ENCODE measurements around the gene COA1. TPM values are rescaled to one million over a fixed set of nuclear protein-coding genes. Genes with fewer than 3 reads are reported as not detected.

The COA1 gene
- polyA plus RNA-seq, 3 donors: 25.6 to 57.8 (median 56.2) TPM

DNA sequence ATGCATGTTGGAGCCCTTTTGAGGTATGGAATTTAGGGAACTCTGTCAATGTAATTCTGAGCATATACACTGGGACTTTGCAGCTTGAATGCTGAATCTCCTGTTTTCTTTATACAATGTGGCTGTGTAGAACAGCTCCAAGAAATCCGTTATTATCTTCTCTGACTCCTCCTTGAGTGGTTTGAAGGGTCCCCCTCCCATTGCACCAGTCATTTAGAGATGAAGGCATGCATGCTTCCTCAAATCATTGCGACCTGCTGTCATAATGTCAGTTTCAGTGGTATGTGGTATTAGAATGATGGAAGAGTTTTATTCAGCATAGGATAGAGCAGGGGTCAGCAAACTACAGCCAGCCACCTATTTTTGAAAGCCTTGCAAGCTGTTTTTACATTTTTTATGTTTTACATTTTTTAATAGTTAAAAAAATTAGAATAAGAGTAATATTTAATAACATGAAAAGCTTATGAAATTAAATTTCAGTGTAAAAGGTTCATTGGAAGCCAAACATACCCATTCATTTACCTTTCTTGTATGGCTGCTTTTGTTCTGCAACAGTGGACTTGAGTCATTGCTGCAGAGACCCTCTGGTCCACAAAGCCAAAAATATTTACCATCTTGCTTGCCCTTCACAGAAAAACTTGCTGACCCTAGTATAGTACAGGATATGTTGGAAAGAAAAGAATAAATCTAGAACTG is 138.3 kb downstream of the COA1 start:
- Histone ChIP-seq H3K79me2 (ENCODE audit: insufficient read depth, low read length) (peaks cover 26% of the 10 kb centered on the region), H3K4me1 (ENCODE audit: control insufficient read depth in 1 of 2, insufficient read depth in 2 of 2, low read length in 2 of 2) (no peaks in the 10 kb centered on the region), H3K4me3 (replicated peaks in 1 of 3; ENCODE audit: low read depth in 2 of 3, low read length in 3 of 3) (no peak overlapping the region), H3K9me3 (replicated peaks in 1 of 2; ENCODE audit: control insufficient read depth in 1 of 2, insufficient read depth in 1 of 2, low read length in 2 of 2) (no peaks in the 10 kb centered on the region), H3K9ac (ENCODE audit: insufficient read depth, low read length, poor library complexity, severe bottlenecking) (no peak overlapping the region), H2AFZ (ENCODE audit: insufficient read depth, low read depth, low read length, poor library complexity, severe bottlenecking) (no peak overlapping the region), H3K27me3 (ENCODE audit: control insufficient read depth in 2 of 2, insufficient read depth in 2 of 2, low read length in 2 of 2) (no peaks in the 10 kb centered on the region), H3K4me2 (replicated peaks; ENCODE audit: extremely low read depth, low read length, poor library complexity, severe bottlenecking) (no peak overlapping the region), H3K27ac (ENCODE audit: low read depth in 1 of 2, low read length in 2 of 2) (no peak overlapping the region), H4K20me1 (ENCODE audit: insufficient read depth, low read length) (peaks cover 17% of the 10 kb centered on the region), H3K36me3 (replicated peaks in 1 of 2; ENCODE audit: control insufficient read depth in 1 of 2, insufficient read depth in 2 of 2, low read length in 2 of 2) (peaks cover 0 to 3% of the 10 kb centered on the region in 2 donors)
- Mint-ChIP-seq H3K27me3 (ENCODE audit: low read depth in 3 of 3) (peaks cover 1 to 4% (median 1%) of the 10 kb centered on the region in 3 donors), H3K27ac (peak overlapping the region in 1 of 7 donors; percentile 30), H3K36me3 (peaks cover 3 to 6% of the 10 kb centered on the region in 2 donors), H3K4me1 (peaks cover 15% of the 10 kb centered on the region), H3K9me3 (no peaks in the 10 kb centered on the region), H3K4me3 (no peak overlapping the region)
- DNase-seq: no peak
- 33% methylated on average over 1 of the region's 2 CpGs for WGBS (ENCODE audit: insufficient coverage)
- intact Hi-C loops (cut with micrococcal nuclease): no loop called here
- TF ChIP-seq, protein P1, sequence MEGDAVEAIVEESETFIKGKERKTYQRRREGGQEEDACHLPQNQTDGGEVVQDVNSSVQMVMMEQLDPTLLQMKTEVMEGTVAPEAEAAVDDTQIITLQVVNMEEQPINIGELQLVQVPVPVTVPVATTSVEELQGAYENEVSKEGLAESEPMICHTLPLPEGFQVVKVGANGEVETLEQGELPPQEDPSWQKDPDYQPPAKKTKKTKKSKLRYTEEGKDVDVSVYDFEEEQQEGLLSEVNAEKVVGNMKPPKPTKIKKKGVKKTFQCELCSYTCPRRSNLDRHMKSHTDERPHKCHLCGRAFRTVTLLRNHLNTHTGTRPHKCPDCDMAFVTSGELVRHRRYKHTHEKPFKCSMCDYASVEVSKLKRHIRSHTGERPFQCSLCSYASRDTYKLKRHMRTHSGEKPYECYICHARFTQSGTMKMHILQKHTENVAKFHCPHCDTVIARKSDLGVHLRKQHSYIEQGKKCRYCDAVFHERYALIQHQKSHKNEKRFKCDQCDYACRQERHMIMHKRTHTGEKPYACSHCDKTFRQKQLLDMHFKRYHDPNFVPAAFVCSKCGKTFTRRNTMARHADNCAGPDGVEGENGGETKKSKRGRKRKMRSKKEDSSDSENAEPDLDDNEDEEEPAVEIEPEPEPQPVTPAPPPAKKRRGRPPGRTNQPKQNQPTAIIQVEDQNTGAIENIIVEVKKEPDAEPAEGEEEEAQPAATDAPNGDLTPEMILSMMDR (IDR thresholded peaks at IDR 0.05): no peak

DNA sequence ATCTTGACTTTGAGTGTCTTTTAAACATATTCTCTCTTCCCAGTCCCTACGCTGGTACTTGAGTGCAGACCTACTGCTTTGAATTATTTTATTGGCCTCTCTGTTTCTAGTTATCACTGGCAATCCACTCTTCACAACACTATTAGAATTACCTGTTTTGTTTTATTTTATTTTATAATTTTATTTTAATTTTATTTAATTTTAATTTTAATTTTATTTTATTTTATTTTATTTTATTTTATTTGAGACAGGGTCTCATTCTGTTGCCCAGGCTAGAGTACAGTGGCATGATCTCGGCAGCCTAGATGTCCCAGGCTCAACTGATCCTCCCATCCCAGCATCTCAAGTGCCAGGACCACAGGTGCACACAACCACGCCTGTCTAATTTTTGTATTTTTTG is 139.6 kb downstream of the COA1 start:
- no peaks in the 10 kb centered on the region for H3K9me3 Mint-ChIP-seq
- Histone ChIP-seq H3K4me1 (ENCODE audit: control insufficient read depth in 1 of 2, insufficient read depth in 2 of 2, low read length in 2 of 2) (peaks cover 6 to 11% of the 10 kb centered on the region in 2 donors), H3K36me3 (replicated peaks in 1 of 2; ENCODE audit: control insufficient read depth in 1 of 2, insufficient read depth in 2 of 2, low read length in 2 of 2) (no peaks in the 10 kb centered on the region), H3K27ac (ENCODE audit: low read depth in 1 of 2, low read length in 2 of 2) (no peak overlapping the region), H3K9ac (ENCODE audit: insufficient read depth, low read length, poor library complexity, severe bottlenecking) (no peak overlapping the region), H3K4me2 (replicated peaks; ENCODE audit: extremely low read depth, low read length, poor library complexity, severe bottlenecking) (no peak overlapping the region), H4K20me1 (ENCODE audit: insufficient read depth, low read length) (peaks cover 19% of the 10 kb centered on the region), H3K27me3 (ENCODE audit: control insufficient read depth in 2 of 2, insufficient read depth in 2 of 2, low read length in 2 of 2) (no peaks in the 10 kb centered on the region), H3K79me2 (ENCODE audit: insufficient read depth, low read length) (peaks cover 38% of the 10 kb centered on the region), H3K9me3 (replicated peaks in 1 of 2; ENCODE audit: control insufficient read depth in 1 of 2, insufficient read depth in 1 of 2, low read length in 2 of 2) (no peaks in the 10 kb centered on the region), H2AFZ (ENCODE audit: insufficient read depth, low read depth, low read length, poor library complexity, severe bottlenecking) (no peak overlapping the region), H3K4me3 (replicated peaks in 1 of 3; ENCODE audit: low read depth in 2 of 3, low read length in 3 of 3) (no peak overlapping the region)
- intact Hi-C loops (cut with micrococcal nuclease): loop anchor here in 1 of 2 donors (10.0 kb wide), 1 partner anchor 115 kb away; no protein-coding TSS in a partner anchor
- H3K4me1 Mint-ChIP-seq: peaks cover 24% of the 10 kb centered on the region
- H3K36me3 Mint-ChIP-seq: peaks cover 0 to 1% of the 10 kb centered on the region in 2 donors
- no peak overlapping the region for H3K27ac Mint-ChIP-seq
- no peak overlapping the region for H3K4me3 Mint-ChIP-seq
- peaks cover 1 to 4% (median 1%) of the 10 kb centered on the region in 3 donors for H3K27me3 Mint-ChIP-seq (ENCODE audit: low read depth in 3 of 3)
- DNase-seq: no peak
- no CpG with 5 or more reads among the region's 3 CpGs for WGBS (ENCODE audit: insufficient coverage)
- TF ChIP-seq, protein P1 (IDR thresholded peaks at IDR 0.05): no peak

Other genes starting within 250 kb of the COA1 start
- gene STK17A, start 146.4 kb downstream of the COA1 start, polyA plus RNA-seq: 10 to 100 TPM in 1 of 3 donors, 1 to 10 TPM in 2; 2.8 to 14.1 (median 9.5) TPM
- gene BLVRA, start 29.2 kb upstream of the COA1 start, polyA plus RNA-seq: 100 to 1,000 TPM in 2 of 3 donors, 10 to 100 TPM in 1; 71.9 to 238 (median 199) TPM
- 100 to 1,000 TPM in 2 of 3 donors, 10 to 100 TPM in 1; 79.2 to 112 (median 112) TPM for gene MRPS24, start 140.0 kb upstream of the COA1 start, polyA plus RNA-seq
- 1 to 10 TPM; 5.7 to 6.8 (median 5.9) TPM for gene URGCP, start 177.1 kb upstream of the COA1 start, polyA plus RNA-seq
- gene UBE2D4, start 196.9 kb upstream of the COA1 start, polyA plus RNA-seq: 10 to 100 TPM in 1 of 3 donors, 1 to 10 TPM in 2; 8.2 to 10.9 (median 8.8) TPM